Breast epithelium (tissue), 3 donors: Measurements from ENCODE around the gene SBNO1.

Experiments used
- CTCF ChIP-seq, 3 donors: fragments of 450-650 bp; IDR thresholded peaks; one replicate each; pipeline ENCODE4 v1.5.1; 2016 to 2017; ENCODE audit warnings: antibody characterized with exemption in 3 of 3, mild to moderate bottlenecking in 3 of 3, moderate library complexity in 3 of 3
- POLR2A ChIP-seq: fragments of 450-650 bp; IDR thresholded peaks from one replicate; pipeline ENCODE4 v1.6.1; 2016; ENCODE audit warnings: antibody characterized with exemption, mild to moderate bottlenecking, moderate library complexity

- no peak for TF ChIP-seq POLR2A
- no peak for TF ChIP-seq CTCF (IDR thresholded peaks at IDR 0.05)
Measured at GRCh38 chr12:123265851-123266678, 98.6 kb downstream of the SBNO1 start.
